ENCODE results near the gene PHACTR1.

Gene PHACTR1

DNA sequence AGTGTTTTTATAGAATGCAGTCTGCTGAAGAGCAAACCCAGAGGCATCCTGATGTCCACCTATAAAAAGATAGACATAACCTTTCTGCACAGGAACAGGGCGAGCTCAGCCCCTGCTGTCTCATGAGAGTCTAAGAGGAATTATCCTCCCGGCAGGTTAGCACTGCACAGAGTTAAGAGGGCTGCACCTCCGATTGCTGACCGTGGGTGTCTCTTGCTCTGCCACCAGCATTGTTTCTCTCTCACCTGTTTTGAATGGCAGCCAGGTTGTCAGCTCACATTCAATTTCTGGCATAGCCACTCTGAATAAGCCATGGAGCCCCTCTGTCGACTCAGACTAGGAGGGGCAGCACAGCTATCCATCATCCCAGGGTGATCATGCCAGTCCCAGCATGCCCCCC, 211.2 kb downstream of the PHACTR1 start:
- TF ChIP-seq ELF4 (IDR thresholded peaks at IDR 0.05) = no peak
- TF ChIP-seq HDGF (IDR thresholded peaks at IDR 0.05; ENCODE audit: borderline replicate concordance) = no peak
- ChIA-PET CTCF (no interaction called here), POLR2A (no interaction called here)
- no peak for DNase-seq (ENCODE audit: extremely low spot score)

DNA sequence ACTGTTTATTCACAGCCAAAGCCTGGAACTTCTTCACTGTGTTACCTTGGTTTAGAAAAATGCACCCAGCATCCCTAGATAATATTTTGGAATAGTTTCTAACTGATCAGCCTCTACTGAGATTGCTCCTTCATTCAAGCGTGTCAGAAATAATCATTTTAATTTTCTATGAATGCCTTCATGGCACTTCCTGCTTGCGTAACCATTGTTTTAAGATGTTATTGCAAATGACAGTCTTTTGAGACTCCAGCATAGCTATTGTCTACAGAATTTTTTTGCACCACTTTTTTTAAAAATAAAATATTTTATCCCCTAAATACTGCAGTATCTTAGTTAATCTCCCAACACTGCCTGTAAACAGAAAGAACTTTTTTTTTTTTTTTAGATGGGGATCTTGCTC, 213.1 kb downstream of the PHACTR1 start:
- CTCF ChIA-PET = no interaction called here
- no peak for DNase-seq (ENCODE audit: extremely low spot score)
- no peak for TF ChIP-seq ELF4 (IDR thresholded peaks at IDR 0.05)
- POLR2A ChIA-PET = no interaction called here

DNA sequence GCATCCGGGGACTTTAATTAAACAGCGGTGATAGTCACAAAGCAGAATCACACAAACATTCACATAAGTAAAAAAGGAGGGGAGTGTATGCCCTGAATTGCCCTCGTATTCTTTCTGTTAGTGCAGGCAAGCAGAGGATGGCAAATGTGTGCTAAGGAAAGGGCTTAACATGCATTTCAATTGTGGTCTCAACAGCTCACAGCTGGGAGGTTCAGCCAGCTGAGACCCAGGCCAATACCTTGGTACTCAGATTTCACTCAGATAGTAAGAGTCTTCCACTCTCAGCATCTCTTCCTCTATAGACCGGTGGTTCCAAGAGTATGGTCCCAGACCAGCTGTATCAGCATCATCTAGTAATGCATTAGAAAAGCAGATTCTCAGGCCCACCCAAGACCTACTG, 215.1 kb downstream of the PHACTR1 start:
- TF ChIP-seq SUZ12 (IDR thresholded peaks at IDR 0.05) = no peak
- no peak for TF ChIP-seq FOXA1 (IDR thresholded peaks at IDR 0.05)
- no peak for TF ChIP-seq HDGF (IDR thresholded peaks at IDR 0.05; ENCODE audit: borderline replicate concordance)
- CTCF ChIA-PET = no interaction called here
- POLR2A ChIA-PET = no interaction called here
- DNase-seq (ENCODE audit: extremely low spot score) = no peak

DNA sequence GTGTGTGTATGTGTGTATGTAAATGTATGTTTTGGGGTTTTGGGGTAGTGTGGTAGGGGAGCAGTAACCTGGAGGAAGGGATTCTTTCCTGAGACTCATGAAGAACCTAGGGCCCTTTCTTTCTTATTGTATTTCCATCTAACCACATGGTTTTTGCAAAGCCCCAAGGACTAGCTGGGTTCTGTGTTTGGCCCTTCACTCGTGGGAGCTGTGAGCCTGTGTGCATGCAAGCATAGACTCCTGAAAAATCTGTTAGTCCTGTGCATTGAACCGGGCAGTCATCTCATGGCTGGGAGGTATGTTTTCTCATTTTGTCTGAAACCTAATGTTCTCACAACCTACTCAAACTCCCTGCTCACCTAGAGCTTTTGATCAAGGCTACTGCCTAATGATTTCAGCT, 219.1 kb downstream of the PHACTR1 start:
- POLR2A ChIA-PET = no interaction called here
- DNase-seq (ENCODE audit: extremely low spot score) = no peak
- no peak for TF ChIP-seq FOXK2 (IDR thresholded peaks at IDR 0.05)
- TF ChIP-seq ELF4 (IDR thresholded peaks at IDR 0.05) = no peak
- no peak for TF ChIP-seq SP1 (IDR thresholded peaks at IDR 0.05)
- CTCF ChIA-PET = no interaction called here

DNA sequence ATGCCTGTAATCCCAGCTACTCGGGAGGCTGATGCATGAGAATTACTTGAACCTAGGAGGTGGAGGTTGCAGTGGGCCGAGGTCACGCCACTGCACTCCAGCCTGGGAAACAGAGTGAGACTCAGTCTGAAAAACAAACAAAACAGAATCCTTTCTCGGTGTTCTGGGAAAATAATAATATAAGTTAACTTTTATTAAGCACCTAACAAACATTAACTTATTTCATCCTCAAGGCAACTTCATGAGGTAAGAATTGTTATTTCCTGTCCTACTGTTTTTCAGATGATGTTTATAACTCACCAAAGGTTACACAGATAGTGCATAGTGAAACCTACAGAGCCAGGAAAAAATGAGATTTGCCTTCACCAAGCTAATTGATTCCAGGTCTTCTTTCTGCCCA, 221.4 kb downstream of the PHACTR1 start:
- DNase-seq (ENCODE audit: extremely low spot score) = no peak
- TF ChIP-seq ZNF384 (IDR thresholded peaks at IDR 0.05) (no peak), NFRKB (IDR thresholded peaks at IDR 0.05) (no peak), FOXK2 (IDR thresholded peaks at IDR 0.05) (no peak), ELF4 (IDR thresholded peaks at IDR 0.05) (no peak), SP1 (IDR thresholded peaks at IDR 0.05) (no peak), L3MBTL2 (conservative IDR thresholded peaks at IDR 0.05) (no peak), BHLHE40 (IDR thresholded peaks at IDR 0.05; ENCODE audit: borderline replicate concordance) (no peak), LEF1 (IDR thresholded peaks at IDR 0.05; ENCODE audit: borderline replicate concordance) (no peak), FOXM1 (IDR thresholded peaks at IDR 0.05; ENCODE audit: borderline replicate concordance) (no peak), CTBP1 (IDR thresholded peaks at IDR 0.05; ENCODE audit: borderline replicate concordance) (no peak), TARDBP (IDR thresholded peaks at IDR 0.05) (no peak), HDGF (IDR thresholded peaks at IDR 0.05; ENCODE audit: borderline replicate concordance) (no peak), SUZ12 (IDR thresholded peaks at IDR 0.05) (no peak), ARNT (IDR thresholded peaks at IDR 0.05) (no peak), FOXA1 (IDR thresholded peaks at IDR 0.05) (no peak)
- TF ChIP-seq, protein P1, sequence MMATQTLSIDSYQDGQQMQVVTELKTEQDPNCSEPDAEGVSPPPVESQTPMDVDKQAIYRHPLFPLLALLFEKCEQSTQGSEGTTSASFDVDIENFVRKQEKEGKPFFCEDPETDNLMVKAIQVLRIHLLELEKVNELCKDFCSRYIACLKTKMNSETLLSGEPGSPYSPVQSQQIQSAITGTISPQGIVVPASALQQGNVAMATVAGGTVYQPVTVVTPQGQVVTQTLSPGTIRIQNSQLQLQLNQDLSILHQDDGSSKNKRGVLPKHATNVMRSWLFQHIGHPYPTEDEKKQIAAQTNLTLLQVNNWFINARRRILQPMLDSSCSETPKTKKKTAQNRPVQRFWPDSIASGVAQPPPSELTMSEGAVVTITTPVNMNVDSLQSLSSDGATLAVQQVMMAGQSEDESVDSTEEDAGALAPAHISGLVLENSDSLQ (IDR thresholded peaks at IDR 0.05) = no peak
- ChIA-PET CTCF (interaction anchor here (0.6 kb wide), 1 partner anchor 91 kb away, joined by 5 read pairs; no protein-coding TSS in a partner anchor), POLR2A (no interaction called here)

DNA sequence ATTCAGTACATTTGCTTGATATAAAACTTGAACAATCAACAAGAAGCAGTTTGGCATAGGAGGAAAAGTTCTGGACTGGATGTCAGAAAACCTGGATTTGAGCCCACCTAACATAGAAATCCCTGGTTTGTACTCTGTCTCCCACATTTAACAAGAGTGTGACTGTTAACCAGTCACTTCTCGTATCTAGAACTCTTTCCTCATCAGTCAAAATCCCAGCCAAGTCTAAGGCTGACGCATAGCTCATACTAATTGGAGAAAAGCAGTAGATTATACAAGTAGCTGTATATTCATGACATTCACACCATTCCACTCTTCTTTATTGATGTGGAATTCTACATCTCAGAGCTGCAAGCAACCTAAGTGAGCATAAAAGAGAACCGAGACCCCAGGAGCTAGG, 222.7 kb downstream of the PHACTR1 start:
- ChIA-PET POLR2A (no interaction called here), CTCF (no interaction called here)
- TF ChIP-seq ELF4 (IDR thresholded peaks at IDR 0.05) (no peak), TARDBP (IDR thresholded peaks at IDR 0.05) (no peak), LEF1 (IDR thresholded peaks at IDR 0.05; ENCODE audit: borderline replicate concordance) (no peak), SP1 (IDR thresholded peaks at IDR 0.05) (no peak), FOXA1 (IDR thresholded peaks at IDR 0.05) (no peak), HDGF (IDR thresholded peaks at IDR 0.05; ENCODE audit: borderline replicate concordance) (no peak), SUZ12 (IDR thresholded peaks at IDR 0.05) (no peak), CTBP1 (IDR thresholded peaks at IDR 0.05; ENCODE audit: borderline replicate concordance) (no peak), L3MBTL2 (conservative IDR thresholded peaks at IDR 0.05) (no peak), NFRKB (IDR thresholded peaks at IDR 0.05) (no peak), BHLHE40 (IDR thresholded peaks at IDR 0.05; ENCODE audit: borderline replicate concordance) (no peak), FOXM1 (IDR thresholded peaks at IDR 0.05; ENCODE audit: borderline replicate concordance) (no peak)
- no peak for DNase-seq (ENCODE audit: extremely low spot score)

DNA sequence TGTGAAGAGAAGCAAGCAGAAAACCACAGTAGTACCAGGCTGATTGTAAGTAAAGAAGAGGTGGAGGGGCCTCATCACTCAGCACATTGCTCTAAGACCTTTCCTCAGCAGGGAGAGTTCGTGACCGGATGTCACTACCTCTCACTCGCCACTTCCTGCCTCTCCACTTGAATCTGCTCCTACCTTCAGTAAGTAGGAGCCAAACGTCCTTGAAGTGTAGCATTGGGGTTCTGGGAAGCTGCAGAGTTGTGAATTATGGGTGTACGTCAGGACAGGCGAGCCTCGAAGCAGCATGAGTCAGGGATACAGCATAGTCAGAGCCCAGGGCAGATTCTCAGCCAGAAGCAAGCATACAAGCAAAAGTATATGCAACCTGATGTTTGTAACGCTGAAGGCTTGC, 224.9 kb downstream of the PHACTR1 start:
- TF ChIP-seq CTBP1 (IDR thresholded peaks at IDR 0.05; ENCODE audit: borderline replicate concordance) (no peak), ZNF384 (IDR thresholded peaks at IDR 0.05) (no peak), NFRKB (IDR thresholded peaks at IDR 0.05) (no peak), BHLHE40 (IDR thresholded peaks at IDR 0.05; ENCODE audit: borderline replicate concordance) (no peak), ELF4 (IDR thresholded peaks at IDR 0.05) (no peak), SP1 (IDR thresholded peaks at IDR 0.05) (no peak), FOXM1 (IDR thresholded peaks at IDR 0.05; ENCODE audit: borderline replicate concordance) (no peak), HDGF (IDR thresholded peaks at IDR 0.05; ENCODE audit: borderline replicate concordance) (no peak), LEF1 (IDR thresholded peaks at IDR 0.05; ENCODE audit: borderline replicate concordance) (no peak), FOXK2 (IDR thresholded peaks at IDR 0.05) (no peak), SUZ12 (IDR thresholded peaks at IDR 0.05) (no peak), L3MBTL2 (conservative IDR thresholded peaks at IDR 0.05) (no peak), ARNT (IDR thresholded peaks at IDR 0.05) (no peak), TARDBP (IDR thresholded peaks at IDR 0.05) (no peak), FOXA1 (IDR thresholded peaks at IDR 0.05) (no peak)
- TF ChIP-seq, protein P1 (IDR thresholded peaks at IDR 0.05) = no peak
- ChIA-PET CTCF (no interaction called here), POLR2A (no interaction called here)
- no peak for DNase-seq (ENCODE audit: extremely low spot score)

DNA sequence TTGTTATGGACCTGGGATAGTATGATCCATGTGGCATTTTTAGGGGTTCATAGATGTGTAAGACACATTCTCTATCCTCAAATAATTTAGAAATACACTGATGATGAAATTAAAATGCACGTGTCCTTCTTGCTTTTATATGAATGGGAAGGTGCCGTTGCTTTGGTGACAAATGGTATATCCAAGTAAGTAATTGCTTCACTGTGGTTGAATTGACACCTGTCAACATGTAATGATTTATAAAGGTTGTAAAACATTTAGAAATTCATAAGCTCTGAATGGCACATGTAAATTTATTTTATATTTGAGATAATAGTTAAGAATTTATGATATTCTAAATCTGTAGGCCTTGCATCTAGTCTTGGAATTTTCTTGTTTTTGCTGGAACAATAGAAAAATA, 227.0 kb downstream of the PHACTR1 start:
- no peak for DNase-seq (ENCODE audit: extremely low spot score)
- TF ChIP-seq SP1 (IDR thresholded peaks at IDR 0.05) = no peak
- TF ChIP-seq TARDBP (IDR thresholded peaks at IDR 0.05) = no peak
- TF ChIP-seq, protein P1 (IDR thresholded peaks at IDR 0.05) = peak; percentile 52; the same call in 1 of the 2 replicates
- TF ChIP-seq FOXM1 (IDR thresholded peaks at IDR 0.05; ENCODE audit: borderline replicate concordance) = no peak
- TF ChIP-seq HDGF (IDR thresholded peaks at IDR 0.05; ENCODE audit: borderline replicate concordance) = no peak
- no peak for TF ChIP-seq ZNF384 (IDR thresholded peaks at IDR 0.05)
- no peak for TF ChIP-seq BHLHE40 (IDR thresholded peaks at IDR 0.05; ENCODE audit: borderline replicate concordance)
- POLR2A ChIA-PET = no interaction called here
- CTCF ChIA-PET = no interaction called here
